Neural cell (in vitro differentiated cells): ENCODE measurements around the gene WNK2.

ENCODE experiments used
- CTCF ChIP-seq: fragments of 450-650 bp; IDR thresholded peaks from 2 replicates; pipeline ENCODE4 v1.5.1; 2014; ENCODE audit warnings: antibody characterized with exemption, mild to moderate bottlenecking, moderate library complexity; ENCODE audit not compliant: poor library complexity, severe bottlenecking
- EZH2 ChIP-seq: fragments of 200-600, 300-800 bp; shearing (Covaris generic), sonication (generic); IDR thresholded peaks from 2 replicates; pipeline ENCODE4 v1.6.1; 2014; ENCODE audit warnings: antibody characterized with exemption, low read length, borderline replicate concordance, mild to moderate bottlenecking; ENCODE audit not compliant: insufficient read depth, poor library complexity, severe bottlenecking

GRCh38 chr9:93203718-93204469 lies 20.0 kb downstream of the WNK2 start:
- no peak for TF ChIP-seq CTCF
- no peak for TF ChIP-seq EZH2
